ENCODE measurements around the gene PDXK.

DNA sequence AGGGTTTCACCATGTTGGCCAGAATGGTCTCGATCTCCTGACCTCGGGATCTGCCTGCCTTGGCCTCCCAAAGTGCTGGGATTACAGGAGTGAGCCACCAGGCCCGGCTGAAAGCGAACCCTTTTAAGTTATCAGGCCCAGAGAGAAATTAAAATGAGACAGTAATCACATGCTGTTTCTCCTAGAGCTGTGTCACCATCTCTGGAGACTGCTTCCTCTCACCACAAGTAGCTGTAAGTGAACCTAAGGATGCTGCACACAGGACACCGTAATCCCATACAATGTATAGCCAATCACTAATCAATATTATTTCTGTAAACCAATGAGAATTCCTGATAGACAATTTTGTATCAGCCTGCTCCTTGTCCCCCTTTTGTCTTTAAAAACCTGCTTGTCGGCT, 62.9 kb downstream of the PDXK start:
- TF ChIP-seq, protein P1, sequence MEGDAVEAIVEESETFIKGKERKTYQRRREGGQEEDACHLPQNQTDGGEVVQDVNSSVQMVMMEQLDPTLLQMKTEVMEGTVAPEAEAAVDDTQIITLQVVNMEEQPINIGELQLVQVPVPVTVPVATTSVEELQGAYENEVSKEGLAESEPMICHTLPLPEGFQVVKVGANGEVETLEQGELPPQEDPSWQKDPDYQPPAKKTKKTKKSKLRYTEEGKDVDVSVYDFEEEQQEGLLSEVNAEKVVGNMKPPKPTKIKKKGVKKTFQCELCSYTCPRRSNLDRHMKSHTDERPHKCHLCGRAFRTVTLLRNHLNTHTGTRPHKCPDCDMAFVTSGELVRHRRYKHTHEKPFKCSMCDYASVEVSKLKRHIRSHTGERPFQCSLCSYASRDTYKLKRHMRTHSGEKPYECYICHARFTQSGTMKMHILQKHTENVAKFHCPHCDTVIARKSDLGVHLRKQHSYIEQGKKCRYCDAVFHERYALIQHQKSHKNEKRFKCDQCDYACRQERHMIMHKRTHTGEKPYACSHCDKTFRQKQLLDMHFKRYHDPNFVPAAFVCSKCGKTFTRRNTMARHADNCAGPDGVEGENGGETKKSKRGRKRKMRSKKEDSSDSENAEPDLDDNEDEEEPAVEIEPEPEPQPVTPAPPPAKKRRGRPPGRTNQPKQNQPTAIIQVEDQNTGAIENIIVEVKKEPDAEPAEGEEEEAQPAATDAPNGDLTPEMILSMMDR (IDR thresholded peaks at IDR 0.05), result no peak
- no peak for TF ChIP-seq POLR2A (IDR thresholded peaks at IDR 0.05)
